ENCODE results near the gene CCNB1.

GRCh38 chr5:69134126-69134525, 32.8 kb upstream of the CCNB1 start:
- TF ChIP-seq RARB (CRISPR knock-in tag; IDR thresholded peaks at IDR 0.05) (no peak), CSRNP3 (CRISPR knock-in tag; IDR thresholded peaks at IDR 0.05) (no peak), ZNF8 (CRISPR knock-in tag; IDR thresholded peaks at IDR 0.05) (no peak), SNAI2 (CRISPR knock-in tag; IDR thresholded peaks at IDR 0.05) (no peak), PATZ1 (CRISPR knock-in tag; IDR thresholded peaks at IDR 0.05; ENCODE audit: borderline replicate concordance) (no peak)

Data from SK-N-SH treated with all-trans-retinoic acid at 6 μM for 48 hours (cell line).